GM12878 (cell line): Measurements from ENCODE around the gene B4GALT5. TPM values are rescaled to one million over a fixed set of nuclear protein-coding genes. Genes with fewer than 3 reads are reported as not detected.

Experiments used
- ATF7 ChIP-seq: fragments of 450-650 bp; IDR thresholded peaks from 2 replicates; pipeline ENCODE4 v1.6.1; 2016; ENCODE audit warnings: low read depth, mild to moderate bottlenecking
- BCL11A ChIP-seq: IDR thresholded peaks from 2 replicates; pipeline ENCODE4 v1.6.1; 2011; ENCODE audit warnings: low read depth, low read length
- CEBPZ ChIP-seq: fragments of 150-350 bp; IDR thresholded peaks from 2 replicates; pipeline ENCODE4 v1.6.1; 2016; ENCODE audit warnings: low read depth, low read length
- CHD1 ChIP-seq: IDR thresholded peaks from 2 replicates; pipeline ENCODE4 v1.6.1; 2012; ENCODE audit warnings: low read depth, low read length, improper control_type of control experiment
- CHD2 ChIP-seq: IDR thresholded peaks from 2 replicates; pipeline ENCODE4 v1.6.1; 2011; ENCODE audit warnings: low read depth, low read length, improper control_type of control experiment, borderline replicate concordance
- CHD4 ChIP-seq: fragments of 200-600 bp; sonication (generic); IDR thresholded peaks from 2 replicates; pipeline ENCODE4 v1.6.1; 2016; ENCODE audit warnings: mild to moderate bottlenecking
- DPF2 ChIP-seq: fragments of 450-650 bp; IDR thresholded peaks from 2 replicates; pipeline ENCODE4 v1.6.1; 2017; ENCODE audit warnings: mild to moderate bottlenecking
- EED ChIP-seq: sonication (generic); IDR thresholded peaks from 2 replicates; pipeline ENCODE4 v1.6.1; 2016; ENCODE audit warnings: antibody characterized with exemption, low read depth
- EP300 ChIP-seq, 2 experiments: fragments of 150-350 bp in 1 of 2; IDR thresholded peaks; 2 replicates each; pipeline ENCODE4 v1.6.1; 2011 to 2012; ENCODE audit warnings: low read depth in 2 of 2, low read length in 2 of 2, borderline replicate concordance in 1 of 2, improper control_type of control experiment in 1 of 2, inconsistent platforms in 1 of 2; ENCODE audit not compliant: control insufficient read depth in 1 of 2
- ESRRA ChIP-seq: IDR thresholded peaks from 2 replicates; pipeline ENCODE4 v1.6.1; 2012; ENCODE audit warnings: mild to moderate bottlenecking, low read length, improper control_type of control experiment
- FOXM1 ChIP-seq: IDR thresholded peaks from 2 replicates; pipeline ENCODE4 v1.6.1; 2012; ENCODE audit warnings: low read depth, mild to moderate bottlenecking, inconsistent platforms, low read length, moderate library complexity
- HDAC2 ChIP-seq: fragments of 200-600 bp; sonication (generic); IDR thresholded peaks from 2 replicates; pipeline ENCODE4 v1.6.1; 2017
- IRF5 ChIP-seq: fragments of 450-650 bp; IDR thresholded peaks from 2 replicates; pipeline ENCODE4 v1.6.1; 2017; ENCODE audit warnings: borderline replicate concordance
- MXI1 ChIP-seq: fragments of 150-350 bp; IDR thresholded peaks from 2 replicates; pipeline ENCODE4 v1.6.1; 2011; ENCODE audit warnings: low read depth, mild to moderate bottlenecking, inconsistent platforms, low read length, improper control_type of control experiment
- POLR2AphosphoS2 ChIP-seq: IDR thresholded peaks from 2 replicates; pipeline ENCODE4 v1.6.1; 2011; ENCODE audit warnings: low read depth, mild to moderate bottlenecking, low read length, improper control_type of control experiment, moderate library complexity
- POLR2AphosphoS5 ChIP-seq: IDR thresholded peaks from 2 replicates; pipeline ENCODE4 v1.6.1; 2011; ENCODE audit warnings: mild to moderate bottlenecking, low read length, inconsistent platforms
- RUNX3 ChIP-seq: IDR thresholded peaks from 2 replicates; pipeline ENCODE4 v1.6.1; 2012; ENCODE audit warnings: low read length, inconsistent platforms
- SMAD1 ChIP-seq: fragments of 450-650 bp; IDR thresholded peaks from 2 replicates; pipeline ENCODE4 v1.6.1; 2018; ENCODE audit warnings: mild to moderate bottlenecking, low read depth; ENCODE audit not compliant: partially characterized antibody
- ZBTB33 ChIP-seq: fragments of 450-650 bp; IDR thresholded peaks from 2 replicates; pipeline ENCODE4 v1.6.1; 2017; ENCODE audit warnings: mild to moderate bottlenecking
- ZNF207 ChIP-seq: fragments of 450-650 bp; IDR thresholded peaks from 2 replicates; pipeline ENCODE4 v1.6.1; 2014; ENCODE audit warnings: antibody characterized with exemption, mild to moderate bottlenecking, borderline replicate concordance
- ZNF592 ChIP-seq: fragments of 450-650 bp; IDR thresholded peaks from 2 replicates; pipeline ENCODE4 v1.6.1; 2017; ENCODE audit warnings: mild to moderate bottlenecking, moderate library complexity
- polyA plus RNA-seq, 11 experiments: library from polyadenylated mRNA; depleted of rRNA in 4 of 11; unstranded in 6 of 11; stranded (reverse) in 5 of 11; fragments of >200 nt; fragmentation: Nextera tagmentation in 4 of 11; fragmentation: Illumina TruSeq in 1 of 11; extraction: Ambion mirVana in 4 of 11; extraction: Trizol in 1 of 11; gene quantifications; 1 replicate in 1 of 11; 2 replicates in 10 of 11; pipeline versions ENCODE4 v1.2.1 to v1.2.3, GENCODE V29; 2011 to 2016; ENCODE audit warnings: inconsistent platforms in 2 of 11, missing spikeins in 2 of 11, low read depth in 1 of 11
- total RNA-seq, 4 experiments: library from RNA; depleted of rRNA in 3 of 4; stranded (reverse); fragments of >200 nt in 3 of 4; fragmentation: Illumina TruSeq in 1 of 4; extraction: Trizol in 1 of 4; gene quantifications; 2 replicates each; pipeline versions ENCODE4 v1.2.1 to v1.2.3, GENCODE V29; 2013 to 2021

Gene B4GALT5
- total and polyA plus RNA-seq, 10 of the 15 experiments (the other 5 are each of a cell fraction or from before 2014, with no cell fraction given): 2.0 to 55.5 (median 20.2) TPM

GRCh38 chr20:49705358-49705757 is 8.3 kb downstream of the B4GALT5 start (continued):
- peak; percentile 40; the same call in 1 of the 2 replicates for TF ChIP-seq ATF7
- no peak for TF ChIP-seq CHD4
- peak; percentile 62; the same call in 1 of the 2 replicates for TF ChIP-seq POLR2AphosphoS5
- peak; percentile 37; the same call in 1 of the 2 replicates for TF ChIP-seq CHD2
- no peak for TF ChIP-seq HDAC2
- TF ChIP-seq CHD1: no peak
- TF ChIP-seq IRF5: no peak
- no peak for TF ChIP-seq BCL11A
- no peak for TF ChIP-seq ESRRA
- no peak for TF ChIP-seq CEBPZ
- 0 out of 4 replicates have a peak, but pooled peaks of 1 of the 2 experiments have one; percentile 18 for TF ChIP-seq EP300 (IDR thresholded peaks at IDR 0.05; ENCODE audit: borderline replicate concordance in 1 of 2, control insufficient read depth in 1 of 2, low read depth in 2 of 2, low read length in 2 of 2)
- TF ChIP-seq FOXM1: no peak
- TF ChIP-seq ZBTB33: no peak
- TF ChIP-seq DPF2: no peak
- peak; percentile 93 for TF ChIP-seq RUNX3
- peak; percentile 57; the same call in 1 of the 2 replicates for TF ChIP-seq EED
- TF ChIP-seq ZNF207: no peak
- no peak for TF ChIP-seq ZNF592
- TF ChIP-seq POLR2AphosphoS2: no peak
- TF ChIP-seq MXI1: peak; percentile 25; the same call in 1 of the 2 replicates
- TF ChIP-seq SMAD1: no peak
